HG02571 (cell line): ENCODE data around the gene ARHGAP12.
"Not testable (repeated sequence)": the region's sequence is repeated elsewhere in the genome, so short reads cannot be mapped to it uniquely, and the experiment has no call there.

ENCODE experiments used
- ATAC-seq: cut with Tn5 transposase; IDR thresholded peaks from one replicate; pipeline ENCODE4 v1.9.1; 2021; ENCODE audit warnings: mild to moderate bottlenecking, moderate library complexity; ENCODE audit not compliant: unreplicated experiment

Gene ARHGAP12

GRCh38 chr10:31928549-31929260 is at the start of gene ARHGAP12:
ARHGAP12 (minus strand) TSS chr10:31928831; CDS start chr10:31908855, 19,976 bp downstream.
- peak; percentile 74 for ATAC-seq

- ATAC-seq = no peak
These were observed 49.5 kb upstream of the ARHGAP12 start for GRCh38 chr10:31978156-31978483.

- ATAC-seq = no peak
These were observed 49.0 kb upstream of the ARHGAP12 start for GRCh38 chr10:31977440-31978155.

GRCh38 chr10:31975157-31975765 is 46.6 kb upstream of the ARHGAP12 start:
- ATAC-seq = no peak

- ATAC-seq = no peak
These were observed 45.9 kb upstream of the ARHGAP12 start for GRCh38 chr10:31974434-31975124.

GRCh38 chr10:31972519-31973041 is 43.9 kb upstream of the ARHGAP12 start:
- no peak for ATAC-seq

- not testable (repeated sequence) for ATAC-seq
These were observed 41.2 kb upstream of the ARHGAP12 start for GRCh38 chr10:31969847-31970246.

GRCh38 chr10:31963589-31963980 is 35.0 kb upstream of the ARHGAP12 start:
- ATAC-seq = no peak

GRCh38 chr10:31962826-31963588 is 34.4 kb upstream of the ARHGAP12 start:
- no peak for ATAC-seq

- no peak for ATAC-seq
These were observed 32.8 kb upstream of the ARHGAP12 start for GRCh38 chr10:31961277-31962074.

- ATAC-seq = no peak
These were observed 31.0 kb upstream of the ARHGAP12 start for GRCh38 chr10:31959461-31960173.

- ATAC-seq = no peak
These were observed 30.2 kb upstream of the ARHGAP12 start for GRCh38 chr10:31958856-31959255.

GRCh38 chr10:31956200-31956946 is 27.7 kb upstream of the ARHGAP12 start:
- ATAC-seq = no peak

- ATAC-seq = no peak
These were observed 26.0 kb upstream of the ARHGAP12 start for GRCh38 chr10:31954410-31955191.

- ATAC-seq = no peak
These were observed 24.8 kb upstream of the ARHGAP12 start for GRCh38 chr10:31953480-31953879.

GRCh38 chr10:31953080-31953479 is 24.4 kb upstream of the ARHGAP12 start:
- ATAC-seq = no peak

- no peak for ATAC-seq
These were observed 23.4 kb upstream of the ARHGAP12 start for GRCh38 chr10:31952066-31952465.

GRCh38 chr10:31949266-31949665 is 20.6 kb upstream of the ARHGAP12 start:
- ATAC-seq = no peak
